ENCODE measurements around the gene ATP5IF1.

DNA sequence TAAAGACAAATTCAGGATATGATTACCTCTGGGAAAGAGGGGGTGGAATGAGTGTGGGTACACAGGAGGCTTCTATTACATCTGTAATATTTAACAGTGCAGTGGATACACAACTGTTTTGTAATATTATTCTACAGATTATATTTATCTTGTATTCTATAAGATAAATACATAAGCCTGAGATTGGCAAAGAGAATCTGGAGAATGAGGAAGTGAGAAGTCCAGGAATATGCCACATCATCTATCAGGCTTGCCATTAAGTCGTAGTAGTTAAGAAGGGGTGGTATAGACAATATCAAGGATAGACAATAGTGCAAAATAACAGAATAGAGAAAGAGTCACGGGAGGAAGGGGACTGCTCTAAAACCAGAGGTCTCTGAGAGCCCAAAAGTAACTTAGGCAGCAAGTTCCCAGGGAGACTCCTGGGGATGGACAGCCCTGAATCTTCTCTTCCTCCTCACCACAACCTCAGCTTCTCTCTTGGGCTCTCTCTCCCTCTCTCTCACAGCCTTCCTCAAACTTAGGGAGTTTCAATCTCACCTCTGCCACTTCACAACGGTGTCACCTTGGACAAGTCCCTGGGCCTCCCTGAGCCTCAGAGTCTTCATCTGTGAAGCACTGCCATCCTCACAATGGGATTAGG lies 45.5 kb upstream of the ATP5IF1 start:
- TF ChIP-seq, protein P1, sequence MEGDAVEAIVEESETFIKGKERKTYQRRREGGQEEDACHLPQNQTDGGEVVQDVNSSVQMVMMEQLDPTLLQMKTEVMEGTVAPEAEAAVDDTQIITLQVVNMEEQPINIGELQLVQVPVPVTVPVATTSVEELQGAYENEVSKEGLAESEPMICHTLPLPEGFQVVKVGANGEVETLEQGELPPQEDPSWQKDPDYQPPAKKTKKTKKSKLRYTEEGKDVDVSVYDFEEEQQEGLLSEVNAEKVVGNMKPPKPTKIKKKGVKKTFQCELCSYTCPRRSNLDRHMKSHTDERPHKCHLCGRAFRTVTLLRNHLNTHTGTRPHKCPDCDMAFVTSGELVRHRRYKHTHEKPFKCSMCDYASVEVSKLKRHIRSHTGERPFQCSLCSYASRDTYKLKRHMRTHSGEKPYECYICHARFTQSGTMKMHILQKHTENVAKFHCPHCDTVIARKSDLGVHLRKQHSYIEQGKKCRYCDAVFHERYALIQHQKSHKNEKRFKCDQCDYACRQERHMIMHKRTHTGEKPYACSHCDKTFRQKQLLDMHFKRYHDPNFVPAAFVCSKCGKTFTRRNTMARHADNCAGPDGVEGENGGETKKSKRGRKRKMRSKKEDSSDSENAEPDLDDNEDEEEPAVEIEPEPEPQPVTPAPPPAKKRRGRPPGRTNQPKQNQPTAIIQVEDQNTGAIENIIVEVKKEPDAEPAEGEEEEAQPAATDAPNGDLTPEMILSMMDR (conservative IDR thresholded peaks at IDR 0.05; ENCODE audit: low read length), result no peak
- TF ChIP-seq EZH2phosphoT487 (IDR thresholded peaks at IDR 0.05; ENCODE audit: borderline replicate concordance), result no peak
